Activated T-helper 1 cell treated with Interleukin-2 at 50 U/mL for 16 hours (primary cell): ENCODE data around the gene SUCLG1.

Experiments
- DNase-seq: peaks from one replicate; pipeline ENCODE4 v3.0.0-alpha.2; 2020; ENCODE audit warnings: low read depth

Gene SUCLG1

GRCh38 chr2:84461310-84461709, 2.2 kb upstream of the SUCLG1 start:
- DNase-seq: no peak

- DNase-seq: no peak
Measured at GRCh38 chr2:84460670-84461069, 1.6 kb upstream of the SUCLG1 start.

- no peak for DNase-seq
Measured at GRCh38 chr2:84459944-84460429, 907 bp upstream of the SUCLG1 start.

- DNase-seq: peak; percentile 4
Measured at GRCh38 chr2:84458551-84459017, 496 bp downstream of the SUCLG1 start.

- no peak for DNase-seq
Measured at GRCh38 chr2:84457686-84458085, 1.4 kb downstream of the SUCLG1 start.

- no peak for DNase-seq
Measured at GRCh38 chr2:84456156-84456555, 2.9 kb downstream of the SUCLG1 start.

- DNase-seq: no peak
Measured at GRCh38 chr2:84454581-84454980, 4.5 kb downstream of the SUCLG1 start.

- DNase-seq: no peak
Measured at GRCh38 chr2:84452624-84453023, 6.5 kb downstream of the SUCLG1 start.

- DNase-seq: no peak
Measured at GRCh38 chr2:84451579-84451978, 7.5 kb downstream of the SUCLG1 start.

GRCh38 chr2:84450288-84451227, 8.5 kb downstream of the SUCLG1 start:
- DNase-seq: no peak

GRCh38 chr2:84449711-84450110, 9.4 kb downstream of the SUCLG1 start:
- no peak for DNase-seq

GRCh38 chr2:84449055-84449454, 10.0 kb downstream of the SUCLG1 start:
- no peak for DNase-seq

GRCh38 chr2:84443477-84443876, 15.6 kb downstream of the SUCLG1 start:
- DNase-seq: no peak

GRCh38 chr2:84442888-84443287, 16.2 kb downstream of the SUCLG1 start:
- no peak for DNase-seq

GRCh38 chr2:84441505-84441904, 17.6 kb downstream of the SUCLG1 start:
- DNase-seq: no peak

- no peak for DNase-seq
Measured at GRCh38 chr2:84441036-84441435, 18.0 kb downstream of the SUCLG1 start.

- no peak for DNase-seq
Measured at GRCh38 chr2:84435345-84436025, 23.6 kb downstream of the SUCLG1 start.

GRCh38 chr2:84429328-84429727, 29.8 kb downstream of the SUCLG1 start:
- DNase-seq: no peak

- no peak for DNase-seq
Measured at GRCh38 chr2:84427235-84428138, 31.6 kb downstream of the SUCLG1 start.

GRCh38 chr2:84425310-84425709, 33.8 kb downstream of the SUCLG1 start:
- DNase-seq: no peak

- no peak for DNase-seq
Measured at GRCh38 chr2:84424152-84424551, 34.9 kb downstream of the SUCLG1 start.

- no peak for DNase-seq
Measured at GRCh38 chr2:84421791-84422190, 37.3 kb downstream of the SUCLG1 start.
